Muscle of arm (tissue), 12 donors: ENCODE results near the gene COX10. TPM values are rescaled to one million over a fixed set of nuclear protein-coding genes. Genes with fewer than 3 reads are reported as not detected.
A peak's percentile ranks its signal among the peaks of the same experiment; 100 is the strongest.
"Not testable (repeated sequence)": the region's sequence is repeated elsewhere in the genome, so short reads cannot be mapped to it uniquely, and the experiment has no call there.

ENCODE experiments used
- DNase-seq: peaks from one replicate; pipeline ENCODE4 v3.0.0-alpha.2; 2013
- polyA plus RNA-seq, 12 donors: library from polyadenylated mRNA; unstranded; fragments of 120-200 nt; gene quantifications; one replicate each; pipeline ENCODE4 v1.2.1, GENCODE V29; 2013; ENCODE audit not compliant: insufficient read length in 12 of 12

COX10 gene
- polyA plus RNA-seq, 12 donors: 9.5 to 18.7 (median 14.2) TPM; not detected in 1

GRCh38 chr17:14169287-14169686 is 100.0 kb downstream of the COX10 start:
- DNase-seq: no peak

GRCh38 chr17:14169901-14170300 is 100.6 kb downstream of the COX10 start:
- DNase-seq: no peak

- DNase-seq: peak; percentile 12
Observed at GRCh38 chr17:14176989-14177388, 107.7 kb downstream of the COX10 start.

GRCh38 chr17:14177801-14178200 is 108.5 kb downstream of the COX10 start:
- DNase-seq: not testable (repeated sequence)

- not testable (repeated sequence) for DNase-seq
Observed at GRCh38 chr17:14179951-14180350, 110.6 kb downstream of the COX10 start.

GRCh38 chr17:14182084-14182483 is 112.8 kb downstream of the COX10 start:
- DNase-seq: not testable (repeated sequence)

GRCh38 chr17:14184536-14184935 is 115.2 kb downstream of the COX10 start:
- not testable (repeated sequence) for DNase-seq

- DNase-seq: not testable (repeated sequence)
Observed at GRCh38 chr17:14186443-14186842, 117.1 kb downstream of the COX10 start.

- not testable (repeated sequence) for DNase-seq
Observed at GRCh38 chr17:14190774-14191173, 121.5 kb downstream of the COX10 start.

GRCh38 chr17:14191469-14191868 is 122.2 kb downstream of the COX10 start:
- not testable (repeated sequence) for DNase-seq

- DNase-seq: not testable (repeated sequence)
Observed at GRCh38 chr17:14192039-14192438, 122.7 kb downstream of the COX10 start.

GRCh38 chr17:14192636-14193344 is 123.5 kb downstream of the COX10 start:
- not testable (repeated sequence) for DNase-seq

GRCh38 chr17:14196377-14196997 is 127.2 kb downstream of the COX10 start:
- DNase-seq: no peak

- DNase-seq: no peak
Observed at GRCh38 chr17:14197057-14197456, 127.8 kb downstream of the COX10 start.

GRCh38 chr17:14197586-14197985 is 128.3 kb downstream of the COX10 start:
- DNase-seq: no peak

GRCh38 chr17:14198013-14198412 is 128.7 kb downstream of the COX10 start:
- no peak for DNase-seq

GRCh38 chr17:14198575-14198974 is 129.3 kb downstream of the COX10 start:
- no peak for DNase-seq

- DNase-seq: no peak
Observed at GRCh38 chr17:14199601-14200000, 130.3 kb downstream of the COX10 start.

GRCh38 chr17:14200354-14200753 is 131.1 kb downstream of the COX10 start:
- no peak for DNase-seq

GRCh38 chr17:14201021-14201987 is 132.0 kb downstream of the COX10 start:
- no peak for DNase-seq

- DNase-seq: no peak
Observed at GRCh38 chr17:14201988-14202380, 132.7 kb downstream of the COX10 start.
